ENCODE measurements around the gene PDZD7. TPM values are rescaled to one million over a fixed set of nuclear protein-coding genes. Genes with fewer than 3 reads are reported as not detected.

The PDZD7 gene
- polyA plus RNA-seq, 1 donor from 2014 or later = 1.5 TPM

- TF ChIP-seq MXI1 (conservative IDR thresholded peaks at IDR 0.05; ENCODE audit: poor library complexity, severe bottlenecking) (no peak), TAF1 (IDR thresholded peaks at IDR 0.05; ENCODE audit: low read depth) (no peak), POLR2AphosphoS5 (IDR thresholded peaks at IDR 0.05) (no peak), RAD21 (conservative IDR thresholded peaks at IDR 0.05) (no peak)
Observed at GRCh38 chr10:101007099-101007711, 23.7 kb downstream of the PDZD7 start (continued).

- Histone ChIP-seq H3K36me3 (ENCODE audit: insufficient read depth, low read length) (no peaks in the 10 kb centered on the region), H3K4me3 (ENCODE audit: low read length) (no peak overlapping the region), H4K20me1 (ENCODE audit: insufficient read depth) (no peaks in the 10 kb centered on the region)
Observed at GRCh38 chr10:101006593-101007098, 24.3 kb downstream of the PDZD7 start.

GRCh38 chr10:101005869-101006567 is 24.9 kb downstream of the PDZD7 start:
- H3K79me2 ChIP-seq (replicated peaks; ENCODE audit: insufficient read depth, low read length) = peaks cover 10% of the 10 kb centered on the region
- no peaks in the 10 kb centered on the region for H3K27me3 ChIP-seq (ENCODE audit: insufficient read depth, low read depth, low read length)
- H3K9me2 ChIP-seq (ENCODE audit: insufficient read depth, low read length) = no peaks in the 10 kb centered on the region
- no peaks in the 10 kb centered on the region for H3K9me3 ChIP-seq (ENCODE audit: low read length)
- no peak overlapping the region for H3K4me3 ChIP-seq (ENCODE audit: low read length)
- H3K36me3 ChIP-seq (ENCODE audit: insufficient read depth, low read length) = no peaks in the 10 kb centered on the region
- H2AFZ ChIP-seq (ENCODE audit: low read depth, low read length) = no peak overlapping the region
- H3F3A ChIP-seq (ENCODE audit: insufficient read depth, low read length, poor library complexity, severe bottlenecking) = no peaks in the 10 kb centered on the region
- H4K20me1 ChIP-seq (ENCODE audit: insufficient read depth) = no peaks in the 10 kb centered on the region
- H3K27ac ChIP-seq (ENCODE audit: low read length) = no peak overlapping the region
- H3K9ac ChIP-seq (ENCODE audit: low read length) = no peak overlapping the region
- no peak for TF ChIP-seq RAD21 (conservative IDR thresholded peaks at IDR 0.05)
- TF ChIP-seq EZH2 (IDR thresholded peaks at IDR 0.05; ENCODE audit: borderline replicate concordance, insufficient read depth, low read length, poor library complexity, severe bottlenecking) = no peak
- no peak for TF ChIP-seq REST (IDR thresholded peaks at IDR 0.05; ENCODE audit: borderline replicate concordance)
- no peak for TF ChIP-seq POLR2AphosphoS5 (IDR thresholded peaks at IDR 0.05)
- no peak for TF ChIP-seq TAF1 (IDR thresholded peaks at IDR 0.05; ENCODE audit: low read depth)
- TF ChIP-seq EP300 (conservative IDR thresholded peaks at IDR 0.05; ENCODE audit: poor library complexity, severe bottlenecking) = no peak
- no peak for TF ChIP-seq SMC3 (conservative IDR thresholded peaks at IDR 0.05; ENCODE audit: poor library complexity)
- no peak for TF ChIP-seq CTCF (IDR thresholded peaks at IDR 0.05; ENCODE audit: poor library complexity, severe bottlenecking)
- no peak for TF ChIP-seq MXI1 (conservative IDR thresholded peaks at IDR 0.05; ENCODE audit: poor library complexity, severe bottlenecking)
- no peak overlapping the region for H3K4me2 ChIP-seq (ENCODE audit: low read length)

More at GRCh38 chr10:101006593-101007098, 24.3 kb downstream of the PDZD7 start:
- no peak overlapping the region for H3K4me2 ChIP-seq (ENCODE audit: low read length)
- no peak overlapping the region for H3K9ac ChIP-seq (ENCODE audit: low read length)
- H3K9me3 ChIP-seq (ENCODE audit: low read length) = no peaks in the 10 kb centered on the region
- H3K27ac ChIP-seq (ENCODE audit: low read length) = no peak overlapping the region
- no peaks in the 10 kb centered on the region for H3F3A ChIP-seq (ENCODE audit: insufficient read depth, low read length, poor library complexity, severe bottlenecking)
- no peak for TF ChIP-seq EP300 (conservative IDR thresholded peaks at IDR 0.05; ENCODE audit: poor library complexity, severe bottlenecking)
- no peaks in the 10 kb centered on the region for H3K9me2 ChIP-seq (ENCODE audit: insufficient read depth, low read length)
- H3K79me2 ChIP-seq (replicated peaks; ENCODE audit: insufficient read depth, low read length) = peaks cover 7% of the 10 kb centered on the region
- H2AFZ ChIP-seq (ENCODE audit: low read depth, low read length) = no peak overlapping the region
- no peaks in the 10 kb centered on the region for H3K27me3 ChIP-seq (ENCODE audit: insufficient read depth, low read depth, low read length)

All from neural cell (in vitro differentiated cells).